HG02885 (cell line): Measurements from ENCODE around the gene LRFN2.

Experiments
- ATAC-seq: cut with Tn5 transposase; IDR thresholded peaks from one replicate; pipeline ENCODE4 v1.9.1; 2021; ENCODE audit warnings: mild to moderate bottlenecking; ENCODE audit not compliant: unreplicated experiment, poor library complexity

Gene LRFN2

DNA sequence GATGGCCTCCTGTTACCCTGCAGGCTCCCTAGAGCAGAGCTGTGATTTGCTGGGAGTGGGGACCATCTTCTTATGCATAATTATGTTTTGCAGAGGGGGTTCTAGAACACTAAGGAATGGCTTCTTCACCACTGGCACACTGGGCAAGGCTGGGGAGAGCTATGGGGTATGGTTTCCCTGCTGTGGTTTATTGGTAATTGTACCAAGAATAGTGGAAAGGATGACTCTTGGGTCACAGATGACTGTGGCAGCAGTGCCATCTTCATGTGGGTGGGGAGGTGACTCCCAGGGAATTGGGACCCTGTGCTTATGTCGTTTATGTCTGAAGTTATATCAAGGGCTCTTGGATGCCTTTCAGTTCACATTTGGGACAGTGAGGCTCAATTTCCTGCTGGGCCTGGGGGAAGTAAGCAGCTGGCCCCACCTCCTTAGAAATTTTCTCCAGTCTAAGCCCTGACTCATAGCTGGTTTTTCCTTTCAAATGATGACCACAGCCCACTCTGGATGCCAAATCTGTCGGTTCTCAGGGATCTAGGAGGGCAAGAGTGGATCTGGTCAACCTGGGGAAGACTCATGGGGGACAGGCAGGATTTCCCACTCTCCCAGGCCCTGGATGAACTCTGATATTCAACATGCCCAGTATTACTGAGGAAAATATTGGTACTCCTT is 230.8 kb downstream of the LRFN2 start:
- no peak for ATAC-seq

DNA sequence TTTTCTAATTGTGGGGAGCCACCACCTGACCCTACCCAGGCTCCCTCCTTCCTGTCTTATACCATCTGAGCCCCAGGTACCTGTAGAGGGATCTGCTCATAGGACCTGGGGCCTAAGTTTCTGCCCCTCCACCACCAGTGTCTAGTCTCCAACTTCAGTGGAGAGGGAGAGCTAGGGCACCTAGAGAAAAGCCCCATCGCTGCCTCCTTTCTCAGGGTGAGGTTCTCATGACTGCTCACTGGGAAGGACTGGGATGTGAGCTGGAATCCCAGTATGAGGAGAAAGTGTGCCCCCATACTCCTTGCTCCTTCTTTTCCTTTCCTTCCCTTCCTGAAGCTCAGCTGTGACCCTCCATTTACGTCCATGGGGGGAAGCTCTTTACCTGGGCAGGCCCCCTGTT is 231.6 kb downstream of the LRFN2 start:
- ATAC-seq: no peak

DNA sequence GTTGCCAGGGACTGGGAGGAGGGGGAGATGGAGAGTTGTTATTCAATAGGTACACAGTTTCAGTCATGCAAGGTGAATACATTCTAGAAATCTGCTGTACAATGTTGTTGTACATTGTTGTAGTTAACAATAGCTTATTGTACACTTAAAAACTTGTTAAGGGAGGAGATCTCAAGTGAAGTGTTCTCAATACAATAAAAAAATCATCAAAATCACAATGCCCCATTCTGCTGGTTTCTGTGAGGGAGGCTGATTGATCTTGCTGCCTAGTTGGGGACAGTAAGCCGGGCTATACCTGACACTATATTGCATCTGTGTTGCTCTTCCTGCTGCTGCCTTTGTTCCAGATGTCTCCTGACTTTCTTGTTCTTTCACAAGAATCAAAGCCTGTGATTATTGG is 232.1 kb downstream of the LRFN2 start:
- no peak for ATAC-seq

DNA sequence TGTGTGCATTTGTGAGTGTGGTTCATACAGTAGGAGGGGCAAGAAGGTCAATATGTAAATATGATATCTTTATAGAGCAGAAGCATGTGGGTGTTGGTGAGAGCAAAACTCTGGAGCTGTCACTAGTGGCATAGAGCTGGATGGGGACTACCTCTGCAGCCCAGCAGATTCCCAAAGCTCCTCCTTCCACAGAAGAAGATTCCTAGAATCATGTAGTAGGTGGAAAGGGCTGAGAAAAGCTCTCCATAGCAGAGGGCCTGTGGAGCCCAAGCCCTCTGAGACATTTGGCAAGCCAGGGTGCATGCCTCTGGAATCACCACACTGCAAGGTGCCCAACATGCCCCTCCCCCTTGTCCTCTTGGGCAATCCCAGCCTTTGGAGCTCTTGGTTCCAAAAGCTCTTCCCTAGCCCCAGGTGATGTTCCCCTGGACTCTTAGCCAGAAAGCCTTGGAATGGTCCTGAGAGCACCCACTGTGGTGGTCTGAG is 233.2 kb downstream of the LRFN2 start:
- ATAC-seq: no peak

- no peak for ATAC-seq
These were observed 233.8 kb downstream of the LRFN2 start for GRCh38 chr6:40353197-40353966.

DNA sequence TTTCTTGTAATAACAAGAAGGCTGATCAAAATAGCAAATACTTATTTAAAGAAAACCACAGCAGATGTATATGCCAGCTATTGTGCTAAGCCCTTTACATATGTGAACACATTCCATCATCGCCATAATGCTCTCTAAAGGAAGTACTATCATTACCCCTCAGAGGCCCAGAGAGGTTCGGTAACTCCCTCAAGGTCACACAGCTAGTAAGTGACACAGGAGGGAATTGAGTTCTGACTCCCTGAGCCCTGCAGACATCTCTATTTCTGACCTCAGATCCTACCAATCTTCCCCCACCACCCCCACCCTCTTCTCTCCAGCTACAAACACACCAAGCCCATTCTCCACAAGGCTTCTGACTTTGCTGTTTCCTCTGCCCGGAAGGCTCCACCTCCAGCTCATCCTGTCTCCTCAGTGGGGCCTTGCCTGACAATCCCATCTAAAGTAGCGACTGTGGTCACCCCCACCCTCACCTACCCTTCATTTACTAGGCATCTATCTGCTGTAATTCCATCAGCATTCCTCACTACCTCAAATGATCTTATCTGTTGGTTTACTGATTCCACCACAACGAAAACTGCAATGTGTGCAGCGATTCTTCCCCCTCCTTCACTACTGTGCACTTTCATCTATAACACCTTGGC is 234.5 kb downstream of the LRFN2 start:
- no peak for ATAC-seq

DNA sequence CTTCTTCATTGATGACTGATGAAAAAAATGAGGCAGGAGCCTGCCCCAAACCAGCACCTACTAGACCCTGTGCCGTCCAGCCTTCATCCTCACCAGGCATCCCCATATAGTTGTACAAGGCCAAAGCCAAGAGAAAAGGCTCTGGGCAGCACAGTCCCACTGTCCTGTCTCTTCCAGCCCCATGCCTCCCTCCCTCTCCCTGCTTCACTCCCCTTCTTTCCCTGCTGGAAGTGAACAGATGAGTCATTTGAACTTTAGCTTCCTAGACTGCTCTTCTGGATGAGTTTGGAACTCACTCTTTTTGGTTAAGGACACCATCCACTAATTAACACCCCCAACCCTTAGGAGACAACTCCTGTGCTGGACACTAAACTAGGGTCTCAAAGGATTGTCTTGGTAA is 235.2 kb downstream of the LRFN2 start:
- no peak for ATAC-seq

DNA sequence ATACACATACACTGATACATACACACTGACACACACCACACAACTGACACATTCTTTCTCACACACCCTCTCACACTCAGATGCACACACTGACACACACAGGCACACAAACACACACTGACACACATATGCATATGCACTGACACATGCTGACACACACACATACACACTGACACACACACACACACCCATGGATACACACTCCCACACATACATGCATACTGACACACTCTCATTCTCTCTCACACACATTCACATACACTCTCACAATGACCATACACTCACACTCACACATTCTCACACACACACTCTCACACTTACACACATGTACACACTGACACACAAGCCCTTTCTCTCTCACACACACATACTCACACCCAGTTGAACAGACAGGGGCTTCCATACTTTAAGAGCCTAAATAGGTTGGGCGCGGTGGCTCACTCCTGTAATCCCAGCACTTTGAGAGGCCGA is 236.4 kb downstream of the LRFN2 start:
- no peak for ATAC-seq

DNA sequence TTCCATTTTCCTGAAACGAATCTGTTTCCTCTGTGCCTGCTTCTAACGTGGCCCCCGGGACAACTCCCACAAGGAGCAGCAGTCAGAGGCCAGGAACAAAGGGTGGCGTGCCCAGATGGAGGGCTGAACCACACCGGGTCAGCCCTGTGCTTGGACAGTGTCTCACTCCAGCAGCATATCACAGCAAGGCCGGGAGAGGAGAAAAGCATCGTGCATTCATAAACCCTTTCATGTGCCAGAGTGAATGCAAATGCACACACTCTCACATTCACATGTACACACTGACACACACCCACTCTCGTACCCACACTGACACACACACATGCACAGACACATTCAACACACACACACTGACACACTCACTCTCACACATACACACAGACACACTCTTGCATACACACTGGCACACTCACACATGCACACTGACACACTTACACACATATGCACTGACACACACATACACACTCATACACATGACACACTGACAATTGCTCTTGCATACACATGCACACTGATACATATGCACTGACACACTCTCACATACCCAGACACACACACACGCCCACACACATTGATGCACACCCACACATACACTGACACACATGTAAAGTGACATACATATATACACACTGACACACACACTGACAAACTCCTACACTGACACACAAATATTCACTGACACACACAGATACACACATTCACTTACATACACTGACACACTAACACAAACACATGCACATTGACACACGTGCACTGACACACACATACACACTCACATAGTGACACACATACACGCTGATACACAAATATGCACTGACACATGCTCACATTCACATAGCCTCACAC is 237.0 kb downstream of the LRFN2 start:
- no peak for ATAC-seq

GRCh38 chr6:40349123-40349900 is 237.9 kb downstream of the LRFN2 start:
- ATAC-seq: no peak

DNA sequence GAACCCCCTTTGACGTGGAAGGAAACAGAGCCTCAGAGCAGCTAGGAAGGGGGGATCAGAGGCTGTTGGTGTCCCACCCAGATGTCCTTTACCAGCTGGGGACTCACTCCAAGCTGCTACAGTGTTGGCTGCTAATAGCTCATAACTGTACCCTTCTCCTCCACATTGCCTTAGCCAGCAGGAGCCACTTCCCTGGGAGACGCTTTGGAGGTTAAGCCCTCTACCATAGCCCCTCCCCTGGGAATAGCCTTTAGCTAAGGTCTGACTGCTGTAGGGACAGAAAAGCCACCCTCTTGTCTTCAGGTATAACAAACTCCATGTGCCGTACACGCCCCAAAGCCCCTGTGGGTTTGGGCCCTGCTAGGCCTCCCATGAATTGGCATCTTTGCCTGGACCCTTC is 238.6 kb downstream of the LRFN2 start:
- no peak for ATAC-seq

GRCh38 chr6:40347571-40348011 is 239.6 kb downstream of the LRFN2 start:
- ATAC-seq: no peak

- ATAC-seq: no peak
These were observed 240.9 kb downstream of the LRFN2 start for GRCh38 chr6:40346246-40346645.

DNA sequence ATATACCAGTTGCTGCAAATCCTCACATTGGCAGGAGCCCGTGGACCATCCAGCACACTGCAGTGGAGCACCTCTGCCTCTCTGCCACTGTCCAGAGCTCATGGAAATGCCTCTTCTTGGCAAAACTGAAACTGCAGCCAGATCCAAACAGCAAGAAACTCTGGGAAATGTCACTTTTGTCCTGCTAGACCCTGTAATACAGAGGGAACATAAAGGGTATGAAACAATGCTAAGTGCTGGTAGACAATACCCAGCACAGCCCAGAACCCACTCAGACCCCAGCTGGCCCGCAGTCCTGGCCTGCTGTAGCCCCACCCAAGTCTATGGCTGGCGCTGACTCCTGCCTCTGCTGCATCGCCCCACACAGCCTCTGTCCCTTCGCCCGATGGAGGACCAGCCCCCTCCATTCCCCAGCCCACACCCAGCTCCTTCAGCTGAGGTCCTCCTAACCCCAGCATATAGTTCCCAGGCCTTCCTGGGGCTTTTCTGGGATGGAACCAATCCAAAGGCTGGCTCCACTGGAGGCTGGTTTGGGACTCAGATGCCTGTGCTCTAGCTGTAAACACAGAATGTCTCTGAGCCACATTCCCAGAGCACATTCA is 242.5 kb downstream of the LRFN2 start:
- no peak for ATAC-seq

GRCh38 chr6:40343877-40344565 is 243.1 kb downstream of the LRFN2 start:
- no peak for ATAC-seq

GRCh38 chr6:40343318-40343876 is 243.8 kb downstream of the LRFN2 start:
- no peak for ATAC-seq

- no peak for ATAC-seq
These were observed 244.4 kb downstream of the LRFN2 start for GRCh38 chr6:40342723-40343122.

- ATAC-seq: no peak
These were observed 245.4 kb downstream of the LRFN2 start for GRCh38 chr6:40341726-40342125.
